H1 (cell line): ENCODE results near the gene APOC1. TPM values are rescaled to one million over a fixed set of nuclear protein-coding genes. Genes with fewer than 3 reads are reported as not detected.
A peak's percentile ranks its signal among the peaks of the same experiment; 100 is the strongest.

Source experiments
- CTCF ChIA-PET: fragments of 300-600 bp; sonication (Branson Sonifier 250); formaldehyde crosslinking; loops from one replicate; lab custom pipeline; 2021; ENCODE audit not compliant: partially characterized antibody; lab: Charles Lee
- POLR2A ChIA-PET: fragments of 300-600 bp; sonication (Branson Sonifier 250); formaldehyde crosslinking; loops from one replicate; lab custom pipeline; 2021; ENCODE audit warnings: inconsistent platforms; ENCODE audit not compliant: partially characterized antibody; lab: Charles Lee
- DNase-seq, 2 experiments: peaks; one replicate each; pipeline versions ENCODE4 v3.0.0 to v3.0.0-alpha.2; 2010 to 2022; ENCODE audit warnings: low spot score in 2 of 2, low read depth in 1 of 2, mixed read lengths in 1 of 2
- FAIRE-seq: peaks from 2 replicates; lab custom pipeline; 2011; peaks lifted over from hg19 to GRCh38; lab: Jason Lieb, UNC
- H2AFZ ChIP-seq: 2 replicates; pipeline ENCODE4 v1.8.1; 2012; ENCODE audit warnings: low read length, inconsistent platforms
- H2AK5ac ChIP-seq: 2 replicates; pipeline ENCODE4 v1.6.1; 2013; ENCODE audit warnings: low read depth, low read length
- H2BK120ac ChIP-seq: replicated peaks from 2 replicates; pipeline ENCODE3; 2013; ENCODE audit warnings: low read depth, low read length, inconsistent platforms
- H2BK12ac ChIP-seq: 2 replicates; pipeline ENCODE4 v1.6.1; 2013; ENCODE audit warnings: low read depth, low read length
- H2BK15ac ChIP-seq: 2 replicates; pipeline ENCODE4 v1.6.1; 2013; ENCODE audit warnings: low read length
- H2BK20ac ChIP-seq: 2 replicates; pipeline ENCODE4 v1.6.1; 2013; ENCODE audit warnings: low read length
- H2BK5ac ChIP-seq: 2 replicates; pipeline ENCODE4 v1.6.1; 2013; ENCODE audit warnings: low read depth, low read length
- H3K14ac ChIP-seq: 2 replicates; pipeline ENCODE4 v1.6.1; 2013; ENCODE audit warnings: inconsistent platforms; ENCODE audit not compliant: insufficient read length
- H3K18ac ChIP-seq: 2 replicates; pipeline ENCODE4 v1.6.1; 2013; ENCODE audit warnings: low read length; ENCODE audit errors: extremely low read depth
- H3K23ac ChIP-seq: 2 replicates; pipeline ENCODE4 v1.6.1; 2013; ENCODE audit warnings: inconsistent platforms; ENCODE audit not compliant: insufficient read length
- H3K23me2 ChIP-seq: 2 replicates; pipeline ENCODE4 v1.6.1; 2013; ENCODE audit warnings: low read depth, low read length
- H3K27ac ChIP-seq: 2 replicates; pipeline ENCODE4 v1.6.1; 2011; ENCODE audit warnings: low read depth, low read length, inconsistent platforms
- H3K27me3 ChIP-seq, 4 experiments: replicated peaks in 1 of 4; 1 replicate in 1 of 4; 2 replicates in 3 of 4; pipeline versions ENCODE4 v1.6.1 to v1.8.1; 2011 to 2013; ENCODE audit warnings: low read length in 3 of 4, mild to moderate bottlenecking in 3 of 4, inconsistent platforms in 2 of 4, mixed read lengths in 2 of 4, moderate library complexity in 1 of 4; ENCODE audit not compliant: control insufficient read depth in 3 of 4, insufficient read depth in 3 of 4; ENCODE audit errors: extremely low read depth in 1 of 4
- H3K36me3 ChIP-seq, 4 experiments: 2 replicates each; pipeline versions ENCODE4 v1.6.1 to v1.8.1; 2011 to 2013; ENCODE audit warnings: mild to moderate bottlenecking in 4 of 4, low read length in 3 of 4, moderate library complexity in 2 of 4, control low read depth in 1 of 4, inconsistent platforms in 1 of 4; ENCODE audit not compliant: insufficient read depth in 4 of 4, control insufficient read depth in 2 of 4
- H3K4ac ChIP-seq: replicated peaks from 2 replicates; pipeline ENCODE3; 2013; ENCODE audit warnings: low read length, low read depth, mixed read lengths, inconsistent platforms; ENCODE audit not compliant: insufficient read length
- H3K4me1 ChIP-seq, 4 experiments: replicated peaks in 1 of 4; 1 replicate in 1 of 4; 2 replicates in 3 of 4; pipeline versions ENCODE4 v1.6.1 to v1.8.1; 2011 to 2013; ENCODE audit warnings: low read length in 3 of 4, inconsistent platforms in 2 of 4, mixed read lengths in 1 of 4; ENCODE audit not compliant: insufficient read depth in 4 of 4, control insufficient read depth in 3 of 4
- H3K4me2 ChIP-seq, 2 experiments: 2 replicates each; pipeline versions ENCODE4 v1.6.1 to v1.8.1; 2011 to 2013; ENCODE audit warnings: low read depth in 2 of 2, low read length in 2 of 2, control low read depth in 1 of 2, inconsistent platforms in 1 of 2, mild to moderate bottlenecking in 1 of 2; ENCODE audit not compliant: insufficient read depth in 1 of 2
- H3K4me3 ChIP-seq, 4 experiments: fragments of 200-600, 300-600 bp in 1 of 4; sonication (generic), shearing (Covaris generic), sonication (Bioruptor Twin) in 1 of 4; 2 replicates each; pipeline versions ENCODE4 v1.5.1 to v1.8.1; 2011 to 2016; ENCODE audit warnings: low read length in 4 of 4, low read depth in 3 of 4, control low read depth in 2 of 4, inconsistent platforms in 2 of 4, mild to moderate bottlenecking in 2 of 4, mixed read lengths in 1 of 4, moderate library complexity in 1 of 4; ENCODE audit not compliant: insufficient read depth in 2 of 4; ENCODE audit errors: extremely low read depth in 1 of 4
- H3K56ac ChIP-seq: replicated peaks from 2 replicates; pipeline ENCODE3; 2013; ENCODE audit warnings: low read depth, mild to moderate bottlenecking, mixed read lengths, low read length, inconsistent platforms; ENCODE audit not compliant: insufficient read length
- H3K79me1 ChIP-seq: 2 replicates; pipeline ENCODE4 v1.6.1; 2013; ENCODE audit warnings: low read depth, low read length, control low read depth
- H3K79me2 ChIP-seq, 2 experiments: 2 replicates each; pipeline versions ENCODE4 v1.6.1 to v1.8.1; 2012 to 2013; ENCODE audit warnings: low read length in 2 of 2, mild to moderate bottlenecking in 2 of 2, inconsistent platforms in 1 of 2; ENCODE audit not compliant: insufficient read depth in 2 of 2, control insufficient read depth in 1 of 2
- H3K9ac ChIP-seq, 4 experiments: replicated peaks in 1 of 4; 1 replicate in 1 of 4; 2 replicates in 3 of 4; pipeline versions ENCODE4 v1.6.1 to v1.8.1; 2011 to 2013; ENCODE audit warnings: low read depth in 3 of 4, low read length in 3 of 4, control low read depth in 2 of 4, mild to moderate bottlenecking in 2 of 4, moderate library complexity in 2 of 4, inconsistent platforms in 1 of 4; ENCODE audit errors: extremely low read depth in 1 of 4
- H3K9me3 ChIP-seq, 2 experiments: 2 replicates each; pipeline versions ENCODE4 v1.6.1 to v1.8.1; 2012 to 2013; ENCODE audit warnings: mild to moderate bottlenecking in 2 of 2, moderate library complexity in 2 of 2, control low read depth in 1 of 2, inconsistent platforms in 1 of 2, low read depth in 1 of 2, low read length in 1 of 2, mixed read lengths in 1 of 2; ENCODE audit not compliant: insufficient read depth in 2 of 2
- H4K20me1 ChIP-seq, 2 experiments: replicated peaks in 1 of 2; 2 replicates each; pipeline versions ENCODE3 to v1.8.1; 2011 to 2013; ENCODE audit warnings: inconsistent platforms in 2 of 2, low read length in 2 of 2, mild to moderate bottlenecking in 1 of 2; ENCODE audit not compliant: insufficient read depth in 2 of 2, control insufficient read depth in 1 of 2
- H4K5ac ChIP-seq: 2 replicates; pipeline ENCODE4 v1.6.1; 2013; ENCODE audit warnings: low read length, low read depth, mixed read lengths, inconsistent platforms; ENCODE audit not compliant: insufficient read length
- H4K8ac ChIP-seq: 2 replicates; pipeline ENCODE4 v1.8.0; 2013; ENCODE audit warnings: mild to moderate bottlenecking, moderate library complexity, low read length, inconsistent platforms; ENCODE audit not compliant: insufficient read depth; ENCODE audit errors: extremely low read depth
- H4K91ac ChIP-seq: replicated peaks from 2 replicates; pipeline ENCODE3; 2013; ENCODE audit warnings: low read length, mixed read lengths, inconsistent platforms; ENCODE audit not compliant: insufficient read length
- CHD1 ChIP-seq: IDR thresholded peaks from 2 replicates; pipeline ENCODE4 v1.6.1; 2012; ENCODE audit warnings: low read depth, low read length, improper control_type of control experiment
- CTBP2 ChIP-seq: IDR thresholded peaks from 2 replicates; pipeline ENCODE4 v1.7.0; 2011; ENCODE audit warnings: borderline replicate concordance, mild to moderate bottlenecking, moderate library complexity, mixed read lengths, low read length; ENCODE audit not compliant: insufficient read depth, insufficient read length
- JUN ChIP-seq: IDR thresholded peaks from 2 replicates; pipeline ENCODE4 v1.6.1; 2011; ENCODE audit warnings: low read depth, mild to moderate bottlenecking, improper control_type of control experiment, low read length
- PHF8 ChIP-seq: fragments of 200-600 bp; sonication (generic); conservative IDR thresholded peaks from 2 replicates; pipeline ENCODE4 v1.7.1; 2012; ENCODE audit warnings: low read depth, mild to moderate bottlenecking, inconsistent platforms, low read length, moderate library complexity
- POLR2AphosphoS5 ChIP-seq: IDR thresholded peaks from 2 replicates; pipeline ENCODE4 v1.6.1; 2011; ENCODE audit warnings: low read depth, low read length
- SIN3A ChIP-seq, 2 experiments: IDR thresholded peaks in 1 of 2; conservative IDR thresholded peaks in 1 of 2; 2 replicates each; pipeline ENCODE4 v1.6.1; 2011 to 2012; ENCODE audit warnings: low read length in 2 of 2, improper control_type of control experiment in 1 of 2, low read depth in 1 of 2, mild to moderate bottlenecking in 1 of 2
- TEAD4 ChIP-seq: IDR thresholded peaks from 2 replicates; pipeline ENCODE4 v1.6.1; 2012; ENCODE audit warnings: low read depth, low read length, inconsistent platforms, mixed read lengths
- WGBS, 2 experiments: shearing (Covaris generic) in 1 of 2; methylation state at CpG; one replicate each; pipeline versions ENCODE4 v1.1.6 to v1.1.7; 2013 to 2015; ENCODE audit warnings: low lambda C conversion rate in 2 of 2, mixed read lengths in 2 of 2, inconsistent platforms in 1 of 2, low coverage in 1 of 2, missing lambda C conversion rate in 1 of 2; ENCODE audit not compliant: insufficient replicate concordance in 2 of 2, insufficient coverage in 1 of 2, insufficient read length in 1 of 2; ENCODE audit errors: extremely low coverage in 1 of 2, missing lambda C conversion rate in 1 of 2; 5-methylcytosine and 5-hydroxymethylcytosine counted together
- polyA plus RNA-seq, 7 experiments: library from polyadenylated mRNA; depleted of rRNA in 3 of 7; stranded (reverse) in 5 of 7; unstranded in 2 of 7; fragments of >200 nt in 5 of 7; fragments of 200-250 nt in 2 of 7; gene quantifications; 1 replicate in 5 of 7; 2 replicates in 1 of 7; 4 replicates in 1 of 7; pipeline versions ENCODE4 v1.2.1 to v1.2.3, GENCODE V29; 2011 to 2013; ENCODE audit warnings: missing spikeins in 2 of 7, mixed read lengths in 2 of 7
- total RNA-seq: library from RNA; stranded (reverse); fragmentation: NEBNext Ultra II Directional; extraction: Animal tissue kit (Norgen Biotek cat#: 25700); gene quantifications from 2 replicates; pipeline ENCODE4 v1.2.1, GENCODE V29; 2021
- TF ChIP-seq, protein P1 (sequence below): IDR thresholded peaks from 2 replicates; pipeline ENCODE4 v1.6.1; 2011; ENCODE audit warnings: low read length, improper control_type of control experiment
- TF ChIP-seq, protein P2 (sequence below): IDR thresholded peaks from 2 replicates; pipeline ENCODE4 v1.6.1; 2011; ENCODE audit warnings: low read depth, mild to moderate bottlenecking, low read length; ENCODE audit not compliant: insufficient read depth

APOC1 gene
- total and polyA plus RNA-seq, 2 of the 8 experiments (the other 6 are each of a cell fraction or from before 2014, with no cell fraction given): 55.8 to 78.2 TPM

DNA sequence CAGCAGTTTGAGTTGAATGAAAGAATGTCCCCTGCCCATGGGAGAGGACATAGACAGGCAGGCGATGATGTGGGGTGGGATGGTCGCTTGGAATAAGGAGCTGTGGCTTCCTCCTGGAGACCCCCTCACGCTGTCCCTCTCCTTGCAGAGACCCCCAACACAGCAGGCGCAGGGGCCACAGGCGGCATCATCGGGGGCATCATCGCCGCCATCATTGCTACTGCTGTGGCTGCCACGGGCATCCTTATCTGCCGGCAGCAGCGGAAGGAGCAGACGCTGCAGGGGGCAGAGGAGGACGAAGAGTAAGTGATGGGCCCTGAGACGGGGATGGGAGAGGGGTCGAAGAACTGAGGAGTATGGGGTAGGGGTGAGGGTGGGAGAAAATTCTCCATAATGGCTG is 32.3 kb upstream of the APOC1 start:
- WGBS, 2 experiments: 94% methylated on average over 15 of the region's 15 CpGs; no CpG with 5 or more reads in 1 of the 2 experiments
- TF ChIP-seq JUN (no peak), PHF8 (no peak), CHD1 (no peak), TEAD4 (no peak), POLR2AphosphoS5 (no peak), SIN3A (conservative IDR thresholded peaks at IDR 0.05 in 1 of 2, IDR thresholded peaks at IDR 0.05 in 1 of 2; ENCODE audit: low read depth in 1 of 2, low read length in 2 of 2) (no peak), CTBP2 (no peak)
- TF ChIP-seq, protein P1, sequence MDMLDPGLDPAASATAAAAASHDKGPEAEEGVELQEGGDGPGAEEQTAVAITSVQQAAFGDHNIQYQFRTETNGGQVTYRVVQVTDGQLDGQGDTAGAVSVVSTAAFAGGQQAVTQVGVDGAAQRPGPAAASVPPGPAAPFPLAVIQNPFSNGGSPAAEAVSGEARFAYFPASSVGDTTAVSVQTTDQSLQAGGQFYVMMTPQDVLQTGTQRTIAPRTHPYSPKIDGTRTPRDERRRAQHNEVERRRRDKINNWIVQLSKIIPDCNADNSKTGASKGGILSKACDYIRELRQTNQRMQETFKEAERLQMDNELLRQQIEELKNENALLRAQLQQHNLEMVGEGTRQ: no peak
- TF ChIP-seq, protein P2, sequence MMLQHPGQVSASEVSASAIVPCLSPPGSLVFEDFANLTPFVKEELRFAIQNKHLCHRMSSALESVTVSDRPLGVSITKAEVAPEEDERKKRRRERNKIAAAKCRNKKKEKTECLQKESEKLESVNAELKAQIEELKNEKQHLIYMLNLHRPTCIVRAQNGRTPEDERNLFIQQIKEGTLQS: no peak

More for the DNA sequence above, 32.3 kb upstream of the APOC1 start:
- Histone ChIP-seq H2BK20ac (no peak overlapping the region), H3K4me3 (no peak overlapping the region), H2BK5ac (no peak overlapping the region), H3K56ac (no peak overlapping the region), H3K36me3 (peaks cover 8 to 60% (median 20%) of the 10 kb centered on the region in 4 experiments; a peak in 5 of 8 replicates), H2BK15ac (no peak overlapping the region), H3K4ac (no peak overlapping the region), H3K4me1 (peaks cover 0 to 20% (median 3%) of the 10 kb centered on the region in 4 experiments; a peak in 5 of 7 replicates), H3K14ac (no peak overlapping the region), H2BK12ac (no peak overlapping the region), H3K27ac (no peak overlapping the region), H3K4me2 (no peak overlapping the region), H2AFZ (no peak overlapping the region), H3K23ac (no peak overlapping the region), H2BK120ac (no peak overlapping the region), H3K27me3 (no peaks in the 10 kb centered on the region), H3K23me2 (no peaks in the 10 kb centered on the region), H3K79me2 (no peaks in the 10 kb centered on the region; a peak in 1 of 4 replicates), H3K9ac (no peak overlapping the region; a peak in 1 of 7 replicates), H3K9me3 (no peaks in the 10 kb centered on the region), H4K8ac (peak overlapping the region; percentile 53; the same call in 1 of the 2 replicates), H2AK5ac (no peak overlapping the region; the same call in 1 of the 2 replicates), H4K20me1 (peaks cover 7 to 10% of the 10 kb centered on the region in 2 experiments), H4K91ac (no peak overlapping the region), H3K79me1 (no peaks in the 10 kb centered on the region), H4K5ac (no peak overlapping the region), H3K18ac (no peak overlapping the region)
- ChIA-PET CTCF (interaction anchor here (2.7 kb wide), 1 partner anchor 21 kb away, joined by 7 read pairs; no protein-coding TSS in a partner anchor), POLR2A (interaction anchor here (0.5 to 13.6 kb wide), 8 partner anchors 8 to 262 kb away, joined by 3 to 109 read pairs (median 4); partner anchors contain the start of genes NECTIN2 and TOMM40)
- DNase-seq: no peak
- no peak for FAIRE-seq
